ENCODE data around the gene TMCO4. TPM values are rescaled to one million over a fixed set of nuclear protein-coding genes. Genes with fewer than 3 reads are reported as not detected.

TMCO4 gene
- total RNA-seq, 1 donor from 2014 or later, result 1.8 TPM

DNA sequence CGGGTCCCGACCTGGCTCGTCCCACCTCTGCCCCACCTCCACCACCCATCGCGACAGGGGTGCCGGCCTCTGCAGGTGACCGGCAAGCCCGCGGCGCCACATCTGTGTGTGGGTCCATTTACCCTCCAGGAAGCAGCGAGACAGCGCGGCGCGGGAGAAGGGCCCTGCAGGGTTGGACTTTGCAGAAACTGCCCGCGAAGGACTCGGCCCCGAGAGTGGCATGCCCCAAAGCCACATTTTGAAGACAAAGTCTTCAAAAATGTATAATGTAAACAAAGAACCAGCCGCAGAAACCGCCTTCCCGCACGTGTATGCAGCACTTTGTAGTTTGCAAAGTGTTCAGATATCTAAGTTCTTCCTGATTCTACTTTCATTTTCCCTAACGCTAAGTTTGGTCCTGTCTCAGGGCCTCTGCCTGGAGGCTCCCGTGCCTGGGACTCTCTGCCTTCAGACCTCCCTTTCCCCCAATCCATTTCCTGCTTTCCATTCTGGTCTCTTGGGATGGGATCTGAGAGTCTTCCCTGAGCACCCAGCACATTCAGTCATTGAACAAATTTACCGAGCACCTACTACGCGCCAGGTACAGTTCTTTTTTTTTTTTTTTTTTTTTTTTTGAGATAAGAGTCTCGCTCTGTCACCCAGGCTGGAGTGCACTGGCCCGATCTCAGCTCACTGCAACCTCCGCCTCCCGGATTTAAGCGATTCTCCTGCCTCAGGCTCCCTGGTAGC lies 524 bp upstream of the TMCO4 start:
- H3K4me2 ChIP-seq (ENCODE audit: low read length), result peak overlapping the region; percentile 86
- Mint-ChIP-seq H3K36me3 (ENCODE audit: low read depth, unreplicated experiment) (no peaks in the 10 kb centered on the region), H3K27ac (ENCODE audit: unreplicated experiment) (peak overlapping the region; percentile 88), H3K9me3 (ENCODE audit: unreplicated experiment) (no peaks in the 10 kb centered on the region), H3K4me1 (ENCODE audit: low read depth, unreplicated experiment) (peaks cover 8% of the 10 kb centered on the region), H3K27me3 (ENCODE audit: low read depth, unreplicated experiment) (peaks cover 36% of the 10 kb centered on the region), H3K4me3 (ENCODE audit: unreplicated experiment) (peak overlapping the region; percentile 83)
- TF ChIP-seq, protein P1, sequence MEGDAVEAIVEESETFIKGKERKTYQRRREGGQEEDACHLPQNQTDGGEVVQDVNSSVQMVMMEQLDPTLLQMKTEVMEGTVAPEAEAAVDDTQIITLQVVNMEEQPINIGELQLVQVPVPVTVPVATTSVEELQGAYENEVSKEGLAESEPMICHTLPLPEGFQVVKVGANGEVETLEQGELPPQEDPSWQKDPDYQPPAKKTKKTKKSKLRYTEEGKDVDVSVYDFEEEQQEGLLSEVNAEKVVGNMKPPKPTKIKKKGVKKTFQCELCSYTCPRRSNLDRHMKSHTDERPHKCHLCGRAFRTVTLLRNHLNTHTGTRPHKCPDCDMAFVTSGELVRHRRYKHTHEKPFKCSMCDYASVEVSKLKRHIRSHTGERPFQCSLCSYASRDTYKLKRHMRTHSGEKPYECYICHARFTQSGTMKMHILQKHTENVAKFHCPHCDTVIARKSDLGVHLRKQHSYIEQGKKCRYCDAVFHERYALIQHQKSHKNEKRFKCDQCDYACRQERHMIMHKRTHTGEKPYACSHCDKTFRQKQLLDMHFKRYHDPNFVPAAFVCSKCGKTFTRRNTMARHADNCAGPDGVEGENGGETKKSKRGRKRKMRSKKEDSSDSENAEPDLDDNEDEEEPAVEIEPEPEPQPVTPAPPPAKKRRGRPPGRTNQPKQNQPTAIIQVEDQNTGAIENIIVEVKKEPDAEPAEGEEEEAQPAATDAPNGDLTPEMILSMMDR (IDR thresholded peaks at IDR 0.05; ENCODE audit: insufficient read depth, low read depth, low read length), result no peak
- TF ChIP-seq EZH2 (IDR thresholded peaks at IDR 0.05; ENCODE audit: insufficient read depth, low read length), result no peak
- H2AFZ ChIP-seq (ENCODE audit: low read depth, low read length), result peak overlapping the region; percentile 69
- H4K20me1 ChIP-seq (ENCODE audit: insufficient read depth, low read length), result no peaks in the 10 kb centered on the region
- no peaks in the 10 kb centered on the region for H3K27me3 ChIP-seq (ENCODE audit: insufficient read depth, low read length)
- no peaks in the 10 kb centered on the region for H3K36me3 ChIP-seq (ENCODE audit: insufficient read depth, low read length)
- H3K4me3 ChIP-seq (ENCODE audit: insufficient read depth, low read depth, low read length), result peak overlapping the region; percentile 56
- DNase-seq (ENCODE audit: low read depth) (peak; percentile 87), FAIRE-seq (no peak)
- H3K4me1 ChIP-seq (ENCODE audit: insufficient read depth, low read length), result peaks cover 8% of the 10 kb centered on the region
- peak overlapping the region; percentile 57 for H3K9ac ChIP-seq (ENCODE audit: low read length)
- no peaks in the 10 kb centered on the region for H3K9me3 ChIP-seq (ENCODE audit: insufficient read depth, low read depth, low read length)
- H3K79me2 ChIP-seq (ENCODE audit: insufficient read depth, low read length), result no peaks in the 10 kb centered on the region
- H3K27ac ChIP-seq (ENCODE audit: low read depth, low read length), result no peak overlapping the region

DNA sequence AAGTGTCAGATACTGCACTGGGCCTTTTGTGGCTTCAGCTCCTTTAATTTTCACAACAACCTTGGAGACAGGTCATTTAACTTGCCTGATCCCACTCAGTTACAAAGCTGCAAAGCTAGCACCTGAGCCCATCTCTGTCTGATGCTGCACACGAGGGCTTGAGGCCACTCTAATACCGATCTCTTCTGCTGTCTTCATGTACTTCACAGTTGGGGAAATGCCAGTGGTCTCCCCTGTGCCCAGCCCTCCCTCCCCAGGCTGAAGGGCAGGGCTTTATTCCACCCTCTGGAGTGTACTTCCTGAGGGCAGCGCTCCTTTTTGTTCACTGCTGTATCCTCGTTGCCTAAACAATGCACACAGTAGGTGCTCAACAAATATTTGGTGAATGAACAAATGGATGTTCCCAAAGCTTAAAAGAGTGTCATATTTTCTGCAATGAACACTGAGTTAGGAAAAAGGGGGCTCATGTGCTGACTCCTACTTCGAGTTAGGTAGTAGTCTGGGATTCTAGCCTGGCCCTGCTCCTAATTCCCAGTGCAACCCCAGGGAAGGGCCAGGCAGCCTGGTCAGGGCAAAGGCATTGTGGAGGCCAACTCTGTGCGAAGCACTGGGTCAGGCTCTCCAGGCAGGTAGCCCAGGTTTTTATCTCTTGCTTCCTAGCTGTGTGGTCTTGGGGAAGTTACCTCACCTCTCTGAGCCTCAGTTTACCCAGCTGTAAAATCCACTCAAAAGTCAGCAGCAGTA lies 1.1 kb downstream of the TMCO4 start:
- no peaks in the 10 kb centered on the region for H3K36me3 Mint-ChIP-seq (ENCODE audit: low read depth, unreplicated experiment)
- TF ChIP-seq, protein P1 (IDR thresholded peaks at IDR 0.05; ENCODE audit: insufficient read depth, low read depth, low read length), result no peak
- no peak for TF ChIP-seq EZH2 (IDR thresholded peaks at IDR 0.05; ENCODE audit: insufficient read depth, low read length)
- FAIRE-seq (no peak), DNase-seq (ENCODE audit: low read depth) (no peak)
- peak overlapping the region; percentile 72 for H3K4me3 Mint-ChIP-seq (ENCODE audit: unreplicated experiment)
- no peaks in the 10 kb centered on the region for H3K36me3 ChIP-seq (ENCODE audit: insufficient read depth, low read length)
- H3K27me3 ChIP-seq (ENCODE audit: insufficient read depth, low read length), result no peaks in the 10 kb centered on the region
- H2AFZ ChIP-seq (ENCODE audit: low read depth, low read length), result peak overlapping the region; percentile 68
- H3K9me3 ChIP-seq (ENCODE audit: insufficient read depth, low read depth, low read length), result no peaks in the 10 kb centered on the region
- peak overlapping the region; percentile 86 for H3K4me2 ChIP-seq (ENCODE audit: low read length)
- no peak overlapping the region for H3K27ac ChIP-seq (ENCODE audit: low read depth, low read length)
- peak overlapping the region; percentile 57 for H3K9ac ChIP-seq (ENCODE audit: low read length)
- H3K4me1 Mint-ChIP-seq (ENCODE audit: low read depth, unreplicated experiment), result peaks cover 8% of the 10 kb centered on the region
- no peaks in the 10 kb centered on the region for H4K20me1 ChIP-seq (ENCODE audit: insufficient read depth, low read length)
- H3K4me1 ChIP-seq (ENCODE audit: insufficient read depth, low read length), result peaks cover 8% of the 10 kb centered on the region
- H3K9me3 Mint-ChIP-seq (ENCODE audit: unreplicated experiment), result peaks cover 5% of the 10 kb centered on the region
- H3K79me2 ChIP-seq (ENCODE audit: insufficient read depth, low read length), result no peaks in the 10 kb centered on the region
- peaks cover 35% of the 10 kb centered on the region for H3K27me3 Mint-ChIP-seq (ENCODE audit: low read depth, unreplicated experiment)
- H3K27ac Mint-ChIP-seq (ENCODE audit: unreplicated experiment), result peak overlapping the region; percentile 58
- no peak overlapping the region for H3K4me3 ChIP-seq (ENCODE audit: insufficient read depth, low read depth, low read length)
